G401.6 (cell line): ENCODE results near the gene KSR2.

Source experiments
- FAIRE-seq: peaks from 2 replicates; lab custom pipeline; 2012; peaks lifted over from hg19 to GRCh38; lab: Jason Lieb, UNC

KSR2 gene

DNA sequence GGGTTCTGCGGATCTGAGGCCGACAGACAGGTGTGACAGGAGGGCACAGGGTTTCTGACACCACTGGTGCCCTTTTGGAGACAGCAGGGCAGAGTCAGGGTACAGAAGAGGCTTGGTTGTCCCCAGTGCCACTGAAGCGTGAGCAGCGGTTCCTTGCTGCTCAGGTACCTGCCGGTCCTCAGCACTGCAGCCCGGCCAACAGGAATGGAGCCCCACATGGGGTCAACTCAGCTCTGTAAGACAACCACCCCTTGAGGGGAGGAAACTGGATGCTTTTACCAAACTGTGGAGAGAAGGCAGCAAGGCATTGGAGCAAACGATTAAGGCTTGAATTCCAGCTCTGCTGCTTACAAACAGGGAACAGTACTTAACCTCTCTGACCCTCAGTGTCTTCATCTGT lies 361.0 kb downstream of the KSR2 start:
- FAIRE-seq, result no peak

DNA sequence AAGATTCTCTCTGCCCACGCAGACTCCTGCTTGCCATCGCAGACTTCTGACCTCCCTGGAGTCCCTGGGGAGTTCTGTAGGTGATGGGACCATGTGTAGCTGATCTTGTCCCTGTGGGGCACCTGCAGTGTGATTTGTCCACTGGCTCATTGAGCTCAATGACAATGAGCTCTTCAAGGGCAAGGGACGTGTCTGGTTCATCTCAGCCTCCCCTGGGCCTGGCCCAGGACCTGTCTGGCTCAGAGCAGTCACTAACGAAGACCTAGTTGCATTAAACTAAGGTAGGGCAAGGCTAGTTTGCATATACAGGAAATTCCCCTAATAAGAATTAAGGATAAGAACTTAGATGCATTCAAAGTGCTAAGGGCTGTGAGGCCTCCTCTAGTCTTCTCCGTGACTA lies 361.8 kb downstream of the KSR2 start:
- FAIRE-seq, result no peak

DNA sequence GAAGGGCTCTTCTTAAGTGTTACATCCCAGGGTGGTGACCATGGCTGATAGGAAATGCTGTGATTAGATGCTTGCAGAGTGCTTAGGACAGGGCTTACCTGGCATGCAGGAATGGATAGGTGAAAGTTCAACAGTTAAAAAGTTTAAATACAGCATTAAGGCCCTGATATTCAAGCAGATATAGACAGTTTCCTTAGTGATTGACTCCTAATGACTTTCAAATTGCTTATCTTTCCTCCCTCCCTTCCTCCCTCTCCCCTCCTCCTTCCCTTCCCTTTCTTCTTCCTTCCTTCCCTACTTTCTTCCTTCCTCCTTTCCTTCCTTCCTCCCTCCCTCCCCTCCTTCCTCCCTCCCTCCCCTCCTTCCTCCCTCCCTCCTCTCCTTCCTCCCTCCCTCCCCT lies 362.8 kb downstream of the KSR2 start:
- no peak for FAIRE-seq

GRCh38 chr12:117603316-117604113 lies 365.3 kb downstream of the KSR2 start:
- FAIRE-seq, result no peak

DNA sequence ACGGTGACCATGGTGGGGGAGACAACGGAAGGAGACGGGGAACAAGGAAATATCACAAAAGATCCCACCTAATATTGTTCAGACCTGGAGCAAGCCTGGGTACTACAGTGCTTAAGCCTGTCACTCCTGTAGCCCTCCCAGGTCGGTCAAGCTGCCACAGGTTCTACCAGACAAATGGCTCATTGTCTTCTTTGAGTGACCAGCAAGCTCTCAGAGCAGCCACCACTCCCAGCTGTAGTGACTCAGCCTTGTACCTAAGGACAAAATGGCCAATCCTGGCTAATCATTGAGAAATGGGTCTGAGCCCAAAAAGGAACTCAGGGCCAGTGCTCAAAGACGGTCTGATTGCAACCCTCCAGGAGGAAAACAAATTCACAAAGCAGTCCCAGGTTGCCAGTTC lies 368.9 kb downstream of the KSR2 start:
- FAIRE-seq, result no peak

DNA sequence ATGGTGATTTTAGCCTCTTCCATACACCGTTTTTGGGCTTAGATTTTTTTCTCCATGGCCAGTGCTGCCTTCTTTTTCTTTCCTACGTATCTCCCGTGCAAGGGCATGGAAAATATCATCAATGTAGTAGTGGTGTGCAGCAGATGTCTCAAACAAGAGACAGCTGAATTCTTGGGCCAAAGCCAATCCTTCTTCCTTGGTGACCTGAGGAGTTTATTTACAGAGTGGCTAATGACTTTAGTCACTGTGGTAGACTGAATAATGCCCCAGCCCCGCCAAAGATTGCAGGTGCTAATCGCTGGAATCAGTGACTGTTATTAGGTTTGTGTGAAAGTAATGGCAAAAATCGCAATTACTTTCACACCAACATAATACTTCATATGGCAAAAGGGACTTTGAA lies 371.8 kb downstream of the KSR2 start:
- FAIRE-seq, result no peak

DNA sequence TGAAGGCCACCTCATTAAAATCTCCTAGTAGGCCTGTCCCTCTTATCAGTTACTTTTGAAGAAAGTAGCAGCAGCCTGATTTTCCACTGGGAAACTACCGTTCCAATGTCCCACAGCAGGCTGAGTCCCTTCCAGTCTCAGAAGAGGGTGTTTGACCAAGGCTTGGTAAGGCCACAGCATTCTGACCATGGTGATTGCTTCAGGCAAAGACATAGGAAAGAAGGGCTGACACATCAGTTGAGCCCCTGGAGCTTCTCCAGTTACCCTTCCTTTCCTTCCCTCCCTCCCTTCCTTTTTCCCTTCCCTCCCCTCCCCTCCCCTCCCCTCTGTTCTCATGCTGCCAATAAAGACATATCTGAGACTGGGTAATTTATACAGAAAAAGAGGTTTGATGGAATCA lies 373.0 kb downstream of the KSR2 start:
- no peak for FAIRE-seq

GRCh38 chr12:117594481-117594880 lies 374.3 kb downstream of the KSR2 start:
- no peak for FAIRE-seq

DNA sequence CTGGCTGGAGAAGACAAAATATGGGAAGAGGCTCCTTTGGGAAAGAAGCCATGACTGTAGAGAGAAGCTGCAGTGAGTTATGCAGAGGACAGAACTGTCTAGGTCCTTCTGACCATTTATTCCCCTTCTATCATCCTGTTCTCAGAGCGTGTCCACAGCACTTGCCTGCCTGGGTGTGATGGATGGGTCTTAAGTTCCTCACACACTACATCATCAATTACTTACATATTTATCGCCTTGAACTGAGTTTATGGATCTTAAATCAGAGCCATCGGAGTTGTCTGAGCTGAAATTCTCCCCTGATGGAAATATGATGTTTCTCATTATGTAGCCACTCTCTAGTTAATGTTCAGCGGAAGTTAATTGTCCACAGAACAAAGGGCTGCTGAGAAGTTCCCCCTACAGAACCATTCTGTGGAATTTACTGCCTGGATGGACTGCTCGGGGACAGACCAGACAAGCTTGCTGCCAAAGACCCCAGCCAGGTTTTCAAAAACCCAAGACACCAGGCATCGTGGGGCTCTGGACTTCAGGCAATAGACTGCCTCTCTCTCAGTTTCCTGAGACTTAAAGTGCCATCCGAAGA lies 374.9 kb downstream of the KSR2 start:
- no peak for FAIRE-seq

DNA sequence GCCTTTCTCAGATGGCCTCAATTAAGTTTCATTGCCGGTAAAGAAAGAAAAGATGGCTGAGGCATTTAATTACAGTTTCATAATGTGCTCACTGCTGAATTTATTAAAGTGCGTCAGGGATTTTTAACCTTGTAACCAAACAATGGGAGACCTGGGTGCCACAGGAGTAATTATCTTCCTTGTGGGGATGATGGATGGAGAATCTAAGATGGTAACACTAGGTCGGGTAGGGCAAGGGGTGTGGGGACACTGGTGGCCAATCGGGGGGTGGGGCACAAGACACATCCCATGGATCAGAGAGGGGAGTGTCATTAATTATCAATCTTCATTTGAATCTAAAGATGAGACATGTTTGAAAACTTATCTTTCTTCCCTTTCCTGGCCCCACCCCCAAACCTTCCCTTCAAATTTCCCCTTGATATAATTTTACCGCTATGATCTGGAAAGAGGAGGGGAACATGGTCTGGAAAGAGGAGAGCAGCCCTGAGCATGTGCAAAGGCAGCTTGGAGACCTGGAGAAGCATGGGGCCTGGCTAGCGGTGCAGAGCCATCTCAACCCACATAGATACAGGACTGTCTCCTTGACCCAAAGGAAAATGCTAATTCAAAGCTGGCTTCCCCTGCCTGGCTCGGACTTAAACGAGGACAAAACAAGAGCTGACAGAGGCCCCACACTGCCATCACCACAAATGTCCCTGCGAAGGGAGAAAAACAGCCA lies 376.0 kb downstream of the KSR2 start:
- FAIRE-seq, result no peak

DNA sequence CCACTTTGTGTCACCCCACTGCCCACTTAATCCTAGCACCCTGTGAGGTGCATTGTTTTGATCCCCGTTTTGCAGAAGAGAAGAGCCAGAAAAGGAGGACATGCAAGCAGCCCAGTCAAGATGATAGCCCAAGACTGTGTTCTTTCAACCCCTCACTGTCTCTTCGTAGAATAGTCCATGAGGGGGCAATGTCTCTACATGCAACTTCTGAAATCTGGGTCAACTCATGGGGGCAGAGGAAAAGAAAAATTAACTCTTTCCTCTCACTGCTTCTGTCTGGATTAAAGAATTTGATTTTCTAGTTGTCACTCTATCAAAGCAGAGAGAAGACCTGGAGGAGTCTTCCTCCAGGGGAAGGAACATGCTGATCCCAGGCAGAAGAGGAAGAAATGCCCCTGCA lies 377.8 kb downstream of the KSR2 start:
- no peak for FAIRE-seq

- FAIRE-seq, result no peak
These were observed 378.4 kb downstream of the KSR2 start for GRCh38 chr12:117590386-117590785.

GRCh38 chr12:117589021-117589420 lies 379.8 kb downstream of the KSR2 start:
- no peak for FAIRE-seq

DNA sequence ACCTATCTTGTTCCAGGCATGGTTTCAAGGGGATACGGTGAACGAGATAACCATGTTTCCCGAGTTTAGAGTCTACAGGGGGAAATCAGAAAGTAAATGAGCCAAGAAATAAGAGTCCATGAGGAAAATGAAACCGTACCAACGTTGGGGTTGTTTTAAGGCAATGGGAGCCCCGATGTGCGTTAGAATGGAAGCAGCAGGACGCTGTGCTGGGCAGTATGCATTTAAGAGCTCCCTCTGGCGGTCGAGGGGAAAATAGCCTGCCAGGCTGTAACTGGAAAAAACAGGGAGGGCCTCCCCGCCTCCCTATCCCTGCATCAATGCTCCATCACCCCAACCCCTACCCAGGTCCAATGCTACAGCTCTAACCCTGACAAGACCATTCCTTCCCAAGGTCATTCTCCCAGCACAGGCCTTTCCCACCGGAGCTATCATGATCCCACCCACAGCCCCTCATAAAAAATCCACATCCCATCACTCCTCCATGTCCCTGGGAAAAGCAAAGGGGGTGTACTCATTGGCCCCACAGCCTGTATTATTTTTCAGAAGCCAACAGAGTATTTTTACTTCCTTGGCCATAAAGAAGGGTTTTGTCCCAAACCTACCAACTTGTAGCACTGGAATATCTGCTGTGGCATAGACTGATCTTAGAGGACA lies 381.0 kb downstream of the KSR2 start:
- FAIRE-seq, result no peak

DNA sequence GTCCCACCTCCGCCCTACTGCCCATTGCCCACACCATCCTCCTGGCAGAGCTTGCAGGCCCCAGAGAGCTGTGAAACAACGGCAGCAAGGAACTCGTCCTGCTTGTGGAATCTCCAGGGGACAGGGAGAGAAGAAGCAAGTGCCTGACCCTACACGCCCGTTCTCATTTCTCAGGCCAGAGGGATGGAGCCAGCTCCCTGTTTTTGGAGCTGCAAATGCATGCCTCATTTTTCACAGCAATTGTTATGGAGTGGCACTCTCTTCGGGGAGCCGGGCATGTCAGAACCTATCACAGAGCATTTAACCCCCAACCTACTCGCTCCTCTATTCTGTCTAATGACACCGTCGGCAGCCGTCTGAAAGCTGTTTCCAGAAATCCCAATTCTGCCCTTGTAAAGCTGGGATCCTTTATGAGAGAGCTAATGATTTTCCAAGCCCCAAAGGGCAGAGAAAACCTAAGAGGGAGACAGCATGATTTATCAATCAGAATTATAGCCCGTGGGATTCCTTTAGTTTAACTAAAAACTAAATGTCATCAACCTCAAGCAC lies 385.0 kb downstream of the KSR2 start:
- FAIRE-seq, result no peak

GRCh38 chr12:117583092-117583491 lies 385.7 kb downstream of the KSR2 start:
- no peak for FAIRE-seq

GRCh38 chr12:117582135-117582784 lies 386.5 kb downstream of the KSR2 start:
- FAIRE-seq, result no peak

GRCh38 chr12:117580718-117581062 lies 388.1 kb downstream of the KSR2 start:
- FAIRE-seq, result no peak

GRCh38 chr12:117580015-117580717 lies 388.6 kb downstream of the KSR2 start:
- no peak for FAIRE-seq

DNA sequence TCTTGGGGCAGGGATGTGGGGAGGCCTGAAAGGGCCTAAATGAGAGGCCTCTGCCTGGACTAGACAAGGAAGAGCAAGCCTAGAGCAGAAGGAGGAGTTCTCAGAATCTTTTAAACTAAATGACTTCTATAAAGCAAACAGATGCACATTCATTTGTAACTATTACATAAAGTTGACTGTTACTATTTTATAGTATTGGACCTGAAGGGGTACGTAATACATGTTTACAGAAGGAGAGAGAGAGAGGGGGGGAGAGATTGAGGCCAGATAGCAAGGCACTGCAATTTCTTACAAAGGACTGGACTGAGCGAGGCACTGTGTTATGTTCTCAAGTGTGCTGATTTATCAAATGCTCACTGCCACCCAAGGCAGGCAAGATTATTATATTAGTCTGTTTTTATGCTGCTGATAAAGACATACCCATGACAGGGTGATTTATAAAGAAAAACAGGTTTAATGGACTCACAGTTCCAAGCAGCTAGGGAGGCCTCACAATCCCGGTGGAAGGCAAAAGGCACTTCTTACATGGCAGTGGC lies 391.6 kb downstream of the KSR2 start:
- no peak for FAIRE-seq

- FAIRE-seq, result no peak
These were observed 392.7 kb downstream of the KSR2 start for GRCh38 chr12:117576053-117576452.
